T-helper 1 cell (primary cell): ENCODE results near the gene ZDHHC11.
"Not testable (repeated sequence)": the region's sequence is repeated elsewhere in the genome, so short reads cannot be mapped to it uniquely, and the experiment has no call there.

ENCODE experiments used
- DNase-seq, 5 donors: peaks; one replicate each; pipeline ENCODE4 v3.0.0-alpha.2; 2012 to 2020

Gene ZDHHC11

DNA sequence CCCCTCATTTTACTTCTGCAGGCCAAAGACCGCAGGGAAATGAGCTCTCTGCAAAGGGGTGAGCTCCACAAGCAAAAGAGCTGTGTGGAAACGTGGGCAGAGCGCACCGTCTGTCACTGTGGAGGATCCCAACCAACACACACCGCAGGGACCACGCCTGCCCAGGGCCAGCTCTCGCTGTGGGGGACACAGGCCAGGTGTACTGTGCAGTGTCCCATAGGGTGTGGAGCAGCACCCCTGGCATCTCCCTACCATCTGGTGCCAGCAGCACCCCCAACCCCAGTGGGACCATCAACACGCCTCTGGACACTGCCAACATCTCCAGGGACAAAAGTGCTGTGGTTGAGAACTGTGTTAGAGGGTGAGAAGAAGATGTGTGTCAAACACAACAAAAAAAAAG lies 27.9 kb upstream of the ZDHHC11 start:
- DNase-seq = not testable (repeated sequence)

DNA sequence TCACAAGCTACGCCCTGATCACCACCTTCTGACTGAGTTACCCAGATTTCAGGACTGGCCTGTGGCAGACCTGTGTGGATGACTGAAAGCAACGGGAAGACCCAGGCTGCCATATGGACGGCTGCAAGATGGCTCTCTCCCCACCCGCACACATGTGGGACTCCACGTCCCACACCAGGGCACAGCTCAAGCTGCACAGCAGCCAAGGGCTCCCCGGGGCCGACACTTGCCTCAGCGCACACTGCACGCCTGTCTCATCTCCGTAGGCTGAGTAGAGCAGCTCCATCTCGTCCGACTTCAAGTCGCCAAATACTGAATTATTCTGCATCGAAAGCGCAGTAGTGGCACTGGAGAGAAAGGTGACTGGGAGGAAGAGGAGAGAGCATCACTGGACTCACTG lies 27.3 kb upstream of the ZDHHC11 start:
- DNase-seq = no peak

DNA sequence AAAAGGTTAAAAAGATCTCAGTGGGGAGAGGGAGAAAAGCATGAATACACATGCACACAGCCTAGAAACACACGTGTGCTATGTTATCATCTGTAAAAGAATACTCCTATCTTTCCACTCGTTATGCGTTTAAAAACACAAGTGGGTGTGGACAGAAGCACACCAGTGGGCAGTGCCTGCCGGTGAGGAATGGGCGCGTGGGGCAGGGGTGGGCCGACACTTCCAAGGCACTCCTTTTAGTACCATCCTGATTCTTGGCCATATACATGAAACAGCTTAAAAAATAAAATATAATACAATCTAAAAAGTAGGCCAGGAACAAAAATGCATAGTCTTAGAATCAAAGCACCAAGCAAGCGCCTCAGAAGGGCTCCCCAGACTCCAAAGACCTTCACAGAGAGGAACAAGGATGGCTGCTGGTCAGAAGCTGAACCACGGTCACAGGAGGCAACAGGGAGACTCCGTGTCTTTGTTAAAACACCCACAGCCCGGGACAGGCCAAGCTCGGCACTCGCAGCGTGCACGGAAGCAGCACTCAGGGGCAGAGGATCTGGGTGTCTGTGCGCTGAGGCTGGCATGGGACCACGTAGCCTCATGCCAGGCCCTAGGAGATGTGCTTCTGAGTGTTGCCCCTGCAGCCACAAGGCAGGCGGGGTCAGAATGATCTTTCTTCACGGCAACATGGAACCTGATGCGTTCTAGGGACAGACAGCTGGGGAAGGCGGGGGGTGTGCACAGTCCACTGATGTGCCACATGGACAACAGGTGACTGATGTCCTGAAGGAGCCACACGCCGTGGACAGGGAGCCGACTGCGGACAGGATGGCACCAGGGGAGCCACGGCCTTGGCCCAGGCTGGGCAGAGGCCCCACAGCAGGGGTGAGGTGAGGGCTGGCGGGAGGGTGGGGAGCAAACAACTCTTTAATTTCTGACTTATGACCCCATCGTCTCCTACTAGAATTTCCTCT lies 25.9 kb upstream of the ZDHHC11 start:
- no peak for DNase-seq

DNA sequence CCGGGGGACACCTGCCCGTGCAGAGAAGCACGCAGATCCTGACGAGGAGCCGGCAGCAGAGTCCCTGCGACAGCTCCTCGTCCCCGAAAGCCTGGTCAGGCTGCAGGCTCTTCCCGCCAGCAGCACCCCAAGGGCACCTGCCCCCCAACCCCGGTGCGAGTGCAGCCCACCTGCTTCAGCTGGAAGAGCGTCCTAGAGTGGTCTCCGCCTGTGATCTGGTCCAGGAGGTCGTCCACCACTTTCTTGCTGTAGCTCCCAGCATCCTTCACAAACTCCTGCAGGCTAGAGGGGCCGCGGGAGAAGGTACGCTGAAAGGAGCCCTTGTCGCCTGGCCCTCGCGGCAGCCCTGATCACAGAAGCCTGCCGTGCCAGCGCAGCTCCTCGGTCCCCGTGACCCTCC lies 25.1 kb upstream of the ZDHHC11 start:
- DNase-seq = no peak

DNA sequence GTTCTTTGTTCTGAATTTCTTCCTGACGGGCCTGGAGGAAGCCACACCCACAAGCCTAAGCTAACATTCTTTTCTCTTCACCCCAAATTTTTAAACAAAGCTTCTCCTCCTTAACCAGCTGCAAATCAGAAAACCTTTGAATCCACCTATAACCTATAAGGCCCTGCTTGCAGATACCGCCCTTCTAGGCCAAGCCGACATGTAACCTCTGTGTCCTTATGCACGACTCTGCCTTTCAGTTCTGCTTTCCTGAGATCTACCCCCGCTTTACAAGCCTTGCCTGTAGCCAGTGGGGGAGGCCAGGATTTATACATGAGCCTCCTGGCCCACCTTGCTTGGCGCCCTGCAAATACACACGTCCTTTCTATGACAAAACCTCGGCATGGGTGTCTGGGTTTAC lies 22.5 kb upstream of the ZDHHC11 start:
- DNase-seq = no peak

DNA sequence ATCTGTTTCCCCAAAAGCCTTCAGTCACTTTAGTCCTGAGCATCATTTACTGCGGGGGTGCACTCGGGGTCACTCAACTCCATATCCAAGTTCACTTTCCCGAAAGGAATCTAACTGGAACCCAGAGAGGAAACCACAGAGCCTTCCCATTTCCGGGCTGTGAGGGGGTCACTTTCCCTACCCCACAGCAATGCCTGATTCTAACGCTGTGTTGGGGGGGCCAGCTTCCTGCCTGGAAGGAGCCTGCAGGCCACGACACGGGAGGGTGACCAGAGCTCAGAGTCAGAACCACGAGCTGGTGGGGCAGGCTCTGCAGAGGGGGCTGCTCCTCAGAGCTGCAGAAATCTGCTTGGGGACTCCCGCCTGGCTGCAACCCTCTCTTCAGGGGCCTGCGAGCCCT lies 21.5 kb upstream of the ZDHHC11 start:
- no peak for DNase-seq

DNA sequence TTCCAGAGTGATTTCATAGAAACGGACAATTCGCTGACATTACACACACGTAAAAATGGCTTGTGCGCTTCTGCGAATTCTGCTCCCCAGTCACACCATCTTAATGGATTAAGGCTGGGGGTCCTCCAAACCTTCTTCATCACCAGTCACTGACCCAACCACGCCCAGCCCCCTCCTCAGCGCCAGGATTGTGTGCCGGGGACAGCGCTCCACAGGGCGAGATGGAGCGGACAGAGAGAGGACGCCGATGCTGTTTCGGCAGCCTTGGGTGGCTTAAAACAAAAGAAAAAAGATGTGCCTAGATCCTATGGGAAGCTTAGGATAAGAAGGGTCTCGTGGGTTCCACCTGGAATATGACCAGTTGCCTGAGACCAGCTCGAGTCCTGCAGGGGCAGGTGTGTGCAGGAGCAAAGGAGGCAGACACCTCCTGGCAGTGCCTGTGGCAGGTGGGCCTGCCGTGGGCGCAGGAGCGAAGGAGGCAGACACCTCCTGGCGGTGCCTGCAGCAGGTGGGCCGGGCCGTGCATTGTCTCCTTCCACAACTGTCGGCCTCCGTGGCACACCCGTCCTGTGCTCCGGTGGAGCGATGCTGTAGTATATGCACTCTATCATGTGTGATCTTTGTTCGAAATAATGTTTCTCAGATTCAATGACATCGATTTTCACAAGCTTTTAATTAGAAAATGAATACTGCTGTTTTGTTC lies 21.0 kb upstream of the ZDHHC11 start:
- DNase-seq = no peak

DNA sequence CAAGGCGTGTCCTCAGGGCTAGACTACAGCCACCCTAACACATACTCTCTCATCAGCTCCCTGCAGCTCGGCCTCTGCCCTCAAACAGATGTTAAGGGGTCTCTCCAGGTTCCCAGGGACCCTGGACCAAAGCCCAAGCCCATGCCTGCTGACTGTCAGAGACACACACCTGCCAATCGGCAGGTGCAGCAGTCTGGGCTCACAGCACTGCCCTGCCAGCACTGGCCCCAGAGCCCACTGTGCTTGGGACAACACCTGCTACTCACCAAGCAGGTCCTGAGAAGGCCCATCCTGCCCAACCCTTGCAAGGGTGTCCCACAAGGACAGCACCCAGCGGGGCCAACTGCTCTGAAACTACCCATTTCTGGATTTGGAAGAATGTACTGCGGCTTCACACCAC lies 20.2 kb upstream of the ZDHHC11 start:
- DNase-seq = no peak

DNA sequence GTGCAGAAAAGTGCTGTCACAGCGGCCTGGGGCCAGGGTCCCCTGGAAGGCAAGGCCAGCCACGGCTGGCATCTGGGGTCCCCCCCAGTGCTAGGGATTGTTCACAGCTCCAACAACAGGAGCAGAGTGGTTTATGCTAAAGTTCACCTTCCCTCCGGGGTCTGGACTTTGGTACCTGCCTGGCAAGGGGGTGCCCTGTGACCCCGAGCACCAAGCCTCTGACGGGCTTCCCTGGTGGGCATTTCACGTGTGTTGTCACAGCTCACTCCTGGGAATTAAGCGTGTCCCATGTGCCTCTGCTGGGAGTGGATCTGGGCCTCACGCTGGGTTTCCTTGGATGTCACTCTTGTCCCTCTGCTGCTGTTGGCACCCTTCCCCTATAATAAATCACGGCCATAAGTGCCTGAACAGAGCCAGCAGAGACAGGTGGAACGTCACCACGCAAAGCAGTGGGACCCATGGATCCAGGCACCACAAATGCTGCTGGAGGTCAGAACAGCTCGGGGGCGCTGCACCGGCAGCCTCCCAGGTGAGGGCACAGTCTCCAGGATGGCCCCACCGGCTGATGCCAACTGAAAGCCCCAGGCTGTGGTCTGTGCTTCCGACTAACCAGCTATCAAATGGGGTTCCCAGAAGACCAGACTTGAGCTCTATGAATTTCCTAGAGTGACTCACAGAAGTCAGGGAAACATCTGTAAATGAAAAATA lies 17.8 kb upstream of the ZDHHC11 start:
- DNase-seq = no peak

DNA sequence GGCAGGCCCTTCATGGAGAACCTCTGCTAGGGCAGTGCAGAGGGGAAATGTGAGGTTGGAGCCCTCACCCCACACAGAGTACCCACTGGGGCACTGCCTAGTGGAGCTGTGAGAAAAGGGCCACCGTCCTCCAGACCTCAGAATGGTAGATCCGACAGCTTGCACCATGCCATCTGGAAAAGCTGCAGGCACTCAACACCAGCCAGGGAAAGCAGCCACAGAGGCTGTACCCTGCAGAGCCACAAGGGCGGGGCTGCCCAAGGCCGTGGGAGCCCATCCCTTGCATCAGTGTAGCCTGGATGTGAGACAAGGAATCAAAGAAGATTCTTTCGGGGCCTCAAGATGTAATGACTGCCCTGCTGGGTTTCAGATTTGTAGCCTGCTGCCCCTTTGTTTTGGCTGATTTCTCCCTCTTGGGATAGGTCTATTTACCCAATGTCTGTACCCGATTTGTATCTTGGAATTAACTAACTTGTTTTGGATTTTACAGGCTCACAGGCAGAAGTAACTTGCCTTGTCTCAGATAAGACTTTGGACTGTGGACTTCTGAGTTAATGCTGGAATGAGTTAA lies 16.6 kb upstream of the ZDHHC11 start:
- DNase-seq = no peak

DNA sequence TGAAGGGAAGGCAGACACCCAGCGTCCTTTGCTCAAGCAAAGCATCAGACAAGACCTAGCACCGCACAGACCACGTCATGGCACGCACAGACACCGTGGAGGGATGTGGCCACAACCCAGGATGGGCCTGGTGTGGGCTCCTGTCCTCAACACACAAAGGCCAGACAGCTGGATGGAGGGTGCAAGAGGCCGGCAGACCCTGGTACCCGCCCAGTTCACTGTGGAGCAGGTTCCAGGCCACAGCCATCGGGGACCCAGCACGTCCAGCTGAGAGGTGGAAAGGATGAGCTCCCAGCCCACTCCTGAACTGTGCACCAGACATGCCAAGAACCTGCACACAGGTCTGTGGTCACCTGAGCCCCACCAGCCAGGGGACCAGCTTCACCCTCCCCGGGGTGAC lies 15.0 kb upstream of the ZDHHC11 start:
- no peak for DNase-seq

DNA sequence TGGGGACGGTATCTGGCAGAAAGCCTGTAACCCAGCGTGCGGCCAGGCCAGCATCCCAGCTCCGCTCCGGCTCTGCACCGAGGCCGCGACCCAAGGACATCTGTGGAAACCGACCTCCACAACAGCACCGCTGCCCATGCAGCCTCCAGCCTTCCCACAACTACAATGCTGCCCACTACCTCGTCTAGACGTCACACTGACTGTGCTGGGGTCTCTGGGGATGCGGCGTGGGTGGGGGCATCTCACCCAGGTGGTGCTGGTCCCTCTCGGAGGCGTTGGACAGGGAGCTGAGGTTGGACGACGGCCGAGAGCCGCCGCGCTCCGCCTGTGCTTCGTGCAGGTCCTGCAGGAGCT lies 14.4 kb upstream of the ZDHHC11 start:
- no peak for DNase-seq

DNA sequence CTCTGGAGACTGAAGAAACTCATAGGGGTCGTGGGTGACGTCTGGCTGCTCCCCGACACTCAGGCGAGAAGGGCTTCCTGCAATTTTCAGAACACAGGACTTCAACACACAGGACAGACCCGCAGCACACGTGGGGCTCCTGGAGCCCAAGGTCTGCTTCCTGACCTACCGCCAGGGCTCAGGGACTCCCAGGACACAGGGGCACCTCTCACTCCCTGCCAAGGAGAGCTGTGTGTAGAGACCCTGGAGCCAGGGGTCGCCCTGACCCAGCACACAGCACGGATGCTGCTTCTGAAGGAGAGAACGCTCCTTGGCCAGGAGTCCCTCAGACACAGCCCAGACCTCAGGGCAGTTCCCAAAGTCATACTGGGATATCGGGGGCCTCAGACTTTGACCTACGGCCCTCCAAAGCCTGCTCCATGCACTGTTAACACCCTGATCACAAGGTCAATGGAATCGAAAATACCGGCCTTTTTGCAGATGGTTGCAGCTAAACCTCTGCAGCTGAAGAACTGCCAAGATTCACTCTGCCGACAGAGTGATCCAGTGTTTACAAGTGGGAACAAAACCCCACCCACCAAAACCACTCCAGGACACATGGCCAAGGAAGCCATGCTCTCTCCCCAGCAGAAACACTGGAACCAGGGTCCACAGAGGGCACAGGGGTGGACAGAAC lies 13.8 kb upstream of the ZDHHC11 start:
- no peak for DNase-seq

DNA sequence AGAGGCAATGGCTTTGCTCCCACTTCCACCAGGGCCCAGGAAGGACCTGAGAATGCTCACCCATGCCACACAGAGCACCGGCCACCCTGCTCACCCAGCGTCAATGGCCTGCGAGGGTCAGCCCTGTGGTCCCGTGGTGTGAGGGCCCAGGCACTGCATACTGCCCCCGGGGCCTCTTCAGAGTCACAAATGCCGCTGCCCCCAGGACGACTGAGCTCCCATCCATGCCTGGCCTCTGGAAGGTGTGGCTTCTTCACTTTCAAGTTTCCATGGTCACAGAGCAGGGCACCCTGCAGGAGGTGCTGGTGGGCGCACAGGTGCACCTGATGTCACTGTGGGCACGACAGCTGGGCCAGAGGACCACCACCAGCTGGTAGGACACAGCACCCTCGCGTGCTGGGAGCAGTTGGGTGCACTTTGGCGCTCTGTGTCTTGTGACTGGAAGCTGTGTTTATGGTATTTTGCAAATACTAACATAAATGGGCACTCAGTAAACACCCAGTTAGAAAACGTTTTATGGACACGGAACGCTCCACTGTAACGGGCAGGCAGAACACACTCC lies 12.5 kb upstream of the ZDHHC11 start:
- no peak for DNase-seq

DNA sequence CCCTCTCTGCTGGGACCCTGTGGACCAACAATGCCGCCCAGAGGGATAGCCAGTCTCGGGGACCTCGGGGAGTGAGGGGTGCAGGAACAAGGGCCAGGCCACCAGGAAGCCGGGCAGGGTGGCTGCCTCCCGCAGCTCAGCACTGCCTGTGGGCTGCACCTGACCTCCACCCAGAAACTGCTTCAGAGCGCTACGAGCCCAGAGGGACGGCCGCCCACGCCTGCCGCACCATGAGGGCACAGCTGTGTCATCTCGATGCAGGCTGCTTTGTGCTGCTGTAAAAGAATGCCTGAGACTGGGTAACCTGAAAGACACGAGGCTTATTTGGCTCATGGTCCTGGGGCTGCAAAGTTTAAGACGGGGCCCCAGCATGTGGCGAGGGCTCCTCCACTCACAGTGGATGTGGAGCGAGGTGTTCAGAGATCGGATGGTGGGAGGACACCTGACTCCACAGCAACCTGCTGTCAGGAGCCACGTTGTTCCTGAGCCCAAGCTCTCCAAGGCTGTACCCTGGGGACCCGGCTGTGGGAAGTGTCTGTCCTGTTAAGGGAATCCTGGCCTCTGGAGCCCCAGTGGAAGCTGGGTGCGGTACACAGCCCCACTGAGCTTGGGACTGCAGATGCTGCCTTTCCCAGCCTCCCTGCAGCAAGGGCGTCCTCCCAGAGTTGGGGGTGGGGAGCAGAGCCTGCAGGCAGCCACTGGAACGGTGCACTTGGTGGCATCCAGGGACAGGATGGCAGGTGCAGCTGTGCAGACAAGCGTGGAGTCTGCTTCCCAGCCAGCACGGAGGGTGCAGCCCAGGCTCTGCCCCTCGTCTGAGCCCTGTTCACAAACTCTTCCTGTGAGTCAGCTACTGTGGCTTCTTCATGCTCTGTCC lies 11.8 kb upstream of the ZDHHC11 start:
- no peak for DNase-seq

DNA sequence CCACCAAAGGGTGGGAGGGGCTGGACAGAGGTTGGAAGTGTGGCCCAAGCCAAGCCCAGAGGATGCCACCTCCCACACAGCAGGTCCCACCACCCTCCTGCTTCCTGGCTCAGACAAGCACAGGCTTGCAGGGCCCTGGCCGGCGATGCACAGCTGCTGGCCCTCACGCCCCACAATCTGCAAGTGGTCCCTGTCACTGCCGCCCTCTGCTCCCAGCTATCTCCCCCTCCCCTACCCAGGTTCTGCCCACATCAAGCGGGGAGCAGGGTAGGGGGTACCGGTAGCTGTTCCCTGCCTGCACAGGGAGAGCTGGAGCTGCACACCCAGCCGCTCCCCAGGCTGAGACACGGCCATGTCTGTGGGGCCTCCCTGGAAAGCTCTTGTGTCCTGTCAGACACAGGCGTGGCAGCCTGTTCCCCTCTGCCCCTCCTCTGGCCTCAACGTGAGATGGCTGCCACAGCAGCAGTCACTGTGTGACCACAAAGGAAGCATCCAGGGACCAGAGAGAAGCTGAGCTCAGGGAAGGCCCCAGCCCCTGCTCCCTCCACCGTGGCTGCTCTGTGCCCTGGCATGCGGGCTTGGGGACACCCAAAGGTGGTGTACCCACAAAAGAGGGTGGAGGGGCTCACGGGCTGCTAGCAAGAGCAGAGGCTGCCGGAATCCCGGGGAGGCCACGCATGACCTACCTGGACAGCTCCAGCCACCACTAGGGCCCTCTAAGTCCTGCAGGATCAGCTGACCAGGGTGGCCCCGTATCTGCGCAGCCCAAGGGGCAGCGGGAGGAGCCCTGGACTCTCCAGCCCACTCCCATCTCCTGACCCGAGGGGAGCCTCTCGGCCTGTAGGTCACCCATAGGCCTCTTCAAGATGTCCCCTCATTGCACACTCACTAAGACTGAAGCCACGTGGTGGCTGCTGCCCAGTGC lies 10.9 kb upstream of the ZDHHC11 start:
- no peak for DNase-seq

DNA sequence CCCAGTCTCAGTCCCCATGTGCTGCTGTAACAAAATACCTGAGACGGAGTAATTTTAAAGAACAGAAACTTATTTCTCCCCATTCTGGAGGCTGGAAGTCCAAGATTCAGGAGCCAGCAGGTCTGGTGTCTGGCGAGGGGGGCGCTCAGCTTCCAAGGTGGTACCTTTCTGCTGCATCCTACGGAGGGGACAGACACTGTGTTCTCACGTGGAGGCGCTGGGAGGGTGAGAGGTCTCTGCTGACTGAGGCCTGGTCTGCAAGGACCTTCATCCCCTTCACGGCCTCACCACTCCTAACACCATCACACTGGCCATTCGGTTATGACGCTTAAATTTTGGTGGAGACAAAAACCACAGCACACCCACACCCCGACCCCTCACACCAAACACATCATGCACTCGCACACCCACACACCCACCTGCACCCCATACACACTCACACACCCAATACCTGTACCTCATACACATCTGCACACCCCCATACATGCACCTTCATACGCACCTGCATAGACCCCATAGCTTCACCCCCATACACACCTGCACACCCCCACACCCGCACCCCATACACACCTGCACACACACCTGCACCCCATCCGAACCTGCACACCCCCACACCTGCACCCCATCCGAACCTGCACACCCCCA lies 9.8 kb upstream of the ZDHHC11 start:
- DNase-seq = no peak

DNA sequence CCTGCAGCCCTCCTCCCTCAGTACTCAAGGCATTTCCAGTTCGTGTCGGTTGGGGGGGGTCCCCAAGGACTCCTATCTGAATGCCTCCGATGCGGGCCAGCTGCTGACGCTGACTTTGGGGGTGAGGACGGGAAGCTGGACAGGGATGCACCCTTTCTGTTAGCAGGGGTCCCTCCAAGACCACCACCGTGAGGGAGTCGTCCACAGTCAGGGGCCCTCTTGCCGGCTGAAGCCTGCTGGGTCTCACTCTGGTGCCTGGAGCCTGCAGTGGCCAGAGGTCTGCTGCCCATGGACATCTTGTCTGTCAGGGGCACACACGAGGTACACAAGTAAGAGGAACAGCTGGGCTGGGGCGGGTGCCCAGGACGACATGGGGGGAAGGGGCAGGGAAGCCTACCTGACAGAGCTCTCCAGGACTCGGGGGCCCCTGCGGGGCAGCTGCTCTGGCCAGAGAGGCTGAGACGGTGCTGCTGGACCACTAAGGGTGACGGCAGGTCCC lies 9.1 kb upstream of the ZDHHC11 start:
- DNase-seq = no peak

DNA sequence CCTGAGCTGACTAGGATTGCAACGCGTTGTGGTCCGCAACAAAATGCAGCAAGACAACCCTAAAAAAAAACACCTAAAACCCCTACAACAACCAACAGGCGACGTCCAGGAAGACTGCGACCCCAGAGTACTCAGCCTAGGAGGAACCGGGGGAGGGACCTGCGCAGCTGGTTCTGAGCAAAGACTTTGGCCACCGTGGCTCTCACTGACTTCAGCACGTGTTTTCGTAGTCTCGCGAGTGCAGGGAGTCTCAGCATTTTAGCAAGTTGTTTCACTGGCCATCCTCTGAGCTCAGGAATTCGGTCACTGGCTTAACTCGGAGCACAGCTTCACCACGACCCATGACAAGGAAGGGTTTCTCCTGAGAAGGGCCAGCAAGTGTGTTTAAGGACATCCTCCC lies 8.6 kb upstream of the ZDHHC11 start:
- no peak for DNase-seq
